GM23338 (cell line): Measurements from ENCODE around the gene ZNF800.

ENCODE experiments used
- CREB1 ChIP-seq: fragments of 250-450 bp; sonication (Bioruptor Pico); IDR thresholded peaks from 2 replicates; pipeline ENCODE4 v1.5.0; 2020; ENCODE audit warnings: low read depth, mild to moderate bottlenecking, moderate library complexity
- EZH2 ChIP-seq: fragments of 200-600 bp; sonication (generic); IDR thresholded peaks from one replicate; pipeline ENCODE4 v1.8.0; 2017; ENCODE audit warnings: antibody characterized with exemption, mild to moderate bottlenecking, low read depth; ENCODE audit not compliant: unreplicated experiment
- EZH2phosphoT487 ChIP-seq: fragments of 200-600 bp; sonication (generic); IDR thresholded peaks from one replicate; pipeline ENCODE4 v1.8.1; 2018; ENCODE audit warnings: antibody characterized with exemption; ENCODE audit not compliant: unreplicated experiment
- JUNB ChIP-seq: IDR thresholded peaks from one replicate; pipeline ENCODE4 v1.6.1; 2016; ENCODE audit warnings: antibody characterized with exemption; ENCODE audit not compliant: unreplicated experiment
- NANOG ChIP-seq: IDR thresholded peaks from 2 replicates; pipeline ENCODE4 v1.6.1; 2016; ENCODE audit warnings: antibody characterized with exemption, borderline replicate concordance
- POLR2AphosphoS5 ChIP-seq: IDR thresholded peaks from 2 replicates; pipeline ENCODE4 v1.6.1; 2016; ENCODE audit warnings: antibody characterized with exemption, low read depth
- STAT1 ChIP-seq: IDR thresholded peaks from one replicate; pipeline ENCODE4 v1.6.1; 2016; ENCODE audit warnings: antibody characterized with exemption; ENCODE audit not compliant: unreplicated experiment
- ZNF331 ChIP-seq: fragments of 250-450 bp; sonication (Bioruptor Pico); IDR thresholded peaks from 2 replicates; pipeline ENCODE4 v1.5.0; 2020; ENCODE audit warnings: low read depth, mild to moderate bottlenecking, moderate library complexity
- TF ChIP-seq, protein P1 (sequence below), 2 experiments: fragments of 200-600 bp in 1 of 2; sonication (generic) in 1 of 2; conservative IDR thresholded peaks; 2 replicates each; pipeline versions ENCODE4 v1.5.1 to v1.6.1; 2016 to 2017; ENCODE audit warnings: antibody characterized with exemption in 2 of 2, low read depth in 2 of 2, mild to moderate bottlenecking in 2 of 2, moderate library complexity in 1 of 2
- TF ChIP-seq, protein P2 (sequence below): IDR thresholded peaks from one replicate; pipeline ENCODE4 v1.6.1; 2018; ENCODE audit warnings: antibody characterized with exemption; ENCODE audit not compliant: unreplicated experiment

DNA sequence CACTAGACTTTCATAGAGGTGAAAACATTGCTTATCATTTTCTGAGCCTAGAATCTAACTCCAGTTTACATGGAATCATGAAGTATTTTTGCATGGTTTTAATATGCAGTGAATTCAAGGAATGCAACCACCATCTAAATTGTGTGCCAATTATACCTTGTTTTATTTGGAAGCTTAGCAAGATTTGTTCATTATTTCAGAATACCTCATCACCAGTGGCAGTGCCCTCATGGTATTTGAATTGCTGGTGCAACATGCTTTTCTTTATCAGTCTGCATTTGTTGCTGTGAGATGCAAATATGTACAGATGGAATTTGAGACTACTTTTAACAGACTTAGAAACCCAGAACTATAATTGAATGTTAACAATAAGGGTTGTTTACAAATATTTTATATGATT, 18.7 kb upstream of the ZNF800 start:
- TF ChIP-seq, protein P1, sequence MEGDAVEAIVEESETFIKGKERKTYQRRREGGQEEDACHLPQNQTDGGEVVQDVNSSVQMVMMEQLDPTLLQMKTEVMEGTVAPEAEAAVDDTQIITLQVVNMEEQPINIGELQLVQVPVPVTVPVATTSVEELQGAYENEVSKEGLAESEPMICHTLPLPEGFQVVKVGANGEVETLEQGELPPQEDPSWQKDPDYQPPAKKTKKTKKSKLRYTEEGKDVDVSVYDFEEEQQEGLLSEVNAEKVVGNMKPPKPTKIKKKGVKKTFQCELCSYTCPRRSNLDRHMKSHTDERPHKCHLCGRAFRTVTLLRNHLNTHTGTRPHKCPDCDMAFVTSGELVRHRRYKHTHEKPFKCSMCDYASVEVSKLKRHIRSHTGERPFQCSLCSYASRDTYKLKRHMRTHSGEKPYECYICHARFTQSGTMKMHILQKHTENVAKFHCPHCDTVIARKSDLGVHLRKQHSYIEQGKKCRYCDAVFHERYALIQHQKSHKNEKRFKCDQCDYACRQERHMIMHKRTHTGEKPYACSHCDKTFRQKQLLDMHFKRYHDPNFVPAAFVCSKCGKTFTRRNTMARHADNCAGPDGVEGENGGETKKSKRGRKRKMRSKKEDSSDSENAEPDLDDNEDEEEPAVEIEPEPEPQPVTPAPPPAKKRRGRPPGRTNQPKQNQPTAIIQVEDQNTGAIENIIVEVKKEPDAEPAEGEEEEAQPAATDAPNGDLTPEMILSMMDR (conservative IDR thresholded peaks at IDR 0.05; ENCODE audit: low read depth in 2 of 2): no peak
- TF ChIP-seq, protein P2, sequence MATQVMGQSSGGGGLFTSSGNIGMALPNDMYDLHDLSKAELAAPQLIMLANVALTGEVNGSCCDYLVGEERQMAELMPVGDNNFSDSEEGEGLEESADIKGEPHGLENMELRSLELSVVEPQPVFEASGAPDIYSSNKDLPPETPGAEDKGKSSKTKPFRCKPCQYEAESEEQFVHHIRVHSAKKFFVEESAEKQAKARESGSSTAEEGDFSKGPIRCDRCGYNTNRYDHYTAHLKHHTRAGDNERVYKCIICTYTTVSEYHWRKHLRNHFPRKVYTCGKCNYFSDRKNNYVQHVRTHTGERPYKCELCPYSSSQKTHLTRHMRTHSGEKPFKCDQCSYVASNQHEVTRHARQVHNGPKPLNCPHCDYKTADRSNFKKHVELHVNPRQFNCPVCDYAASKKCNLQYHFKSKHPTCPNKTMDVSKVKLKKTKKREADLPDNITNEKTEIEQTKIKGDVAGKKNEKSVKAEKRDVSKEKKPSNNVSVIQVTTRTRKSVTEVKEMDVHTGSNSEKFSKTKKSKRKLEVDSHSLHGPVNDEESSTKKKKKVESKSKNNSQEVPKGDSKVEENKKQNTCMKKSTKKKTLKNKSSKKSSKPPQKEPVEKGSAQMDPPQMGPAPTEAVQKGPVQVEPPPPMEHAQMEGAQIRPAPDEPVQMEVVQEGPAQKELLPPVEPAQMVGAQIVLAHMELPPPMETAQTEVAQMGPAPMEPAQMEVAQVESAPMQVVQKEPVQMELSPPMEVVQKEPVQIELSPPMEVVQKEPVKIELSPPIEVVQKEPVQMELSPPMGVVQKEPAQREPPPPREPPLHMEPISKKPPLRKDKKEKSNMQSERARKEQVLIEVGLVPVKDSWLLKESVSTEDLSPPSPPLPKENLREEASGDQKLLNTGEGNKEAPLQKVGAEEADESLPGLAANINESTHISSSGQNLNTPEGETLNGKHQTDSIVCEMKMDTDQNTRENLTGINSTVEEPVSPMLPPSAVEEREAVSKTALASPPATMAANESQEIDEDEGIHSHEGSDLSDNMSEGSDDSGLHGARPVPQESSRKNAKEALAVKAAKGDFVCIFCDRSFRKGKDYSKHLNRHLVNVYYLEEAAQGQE: no peak
- no peak for TF ChIP-seq EZH2
- no peak for TF ChIP-seq EZH2phosphoT487
- TF ChIP-seq POLR2AphosphoS5: no peak
- no peak for TF ChIP-seq JUNB
- no peak for TF ChIP-seq CREB1
- TF ChIP-seq NANOG: no peak
- TF ChIP-seq ZNF331 (CRISPR knock-in tag): no peak
- no peak for TF ChIP-seq STAT1
